Subcutaneous adipose tissue (tissue), 4 donors: ENCODE data around the gene KLKB1. TPM values are rescaled to one million over a fixed set of nuclear protein-coding genes. Genes with fewer than 3 reads are reported as not detected.

Experiments used
- total RNA-seq, 4 donors: library from RNA; depleted of rRNA; stranded (reverse); fragments of >200 nt; gene quantifications; one replicate each; pipeline ENCODE4 v1.1.0, GENCODE V29; 2016
- TF ChIP-seq, protein P1 (sequence below): fragments of 450-650 bp; IDR thresholded peaks from one replicate; pipeline ENCODE4 v1.5.1; 2016; ENCODE audit warnings: low read depth, mild to moderate bottlenecking, control low read depth, antibody characterized with exemption, moderate library complexity

Gene KLKB1
- total RNA-seq, 4 donors from 2014 or later = 0.66 to 0.68 TPM; not detected in 2

DNA sequence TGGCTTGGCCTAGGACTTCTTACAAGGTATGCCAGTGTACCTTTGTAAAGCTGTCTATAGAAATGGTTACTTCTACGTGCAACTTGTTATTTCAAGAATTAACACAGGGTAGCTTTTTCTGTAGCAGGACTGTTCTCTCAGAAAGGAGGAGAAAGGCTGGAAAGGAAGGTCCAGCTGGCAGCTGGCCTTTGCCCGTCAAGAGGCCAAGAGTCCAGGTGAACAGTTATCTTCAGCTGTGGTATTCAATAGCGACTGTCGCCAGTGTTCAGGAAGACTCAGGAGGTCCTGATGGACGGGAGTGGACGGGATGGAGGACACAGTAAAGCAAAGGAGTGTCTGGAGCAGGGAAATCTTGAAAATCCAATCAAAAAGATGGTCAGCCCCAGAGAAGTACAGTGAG lies 31.2 kb upstream of the KLKB1 start:
- TF ChIP-seq, protein P1, sequence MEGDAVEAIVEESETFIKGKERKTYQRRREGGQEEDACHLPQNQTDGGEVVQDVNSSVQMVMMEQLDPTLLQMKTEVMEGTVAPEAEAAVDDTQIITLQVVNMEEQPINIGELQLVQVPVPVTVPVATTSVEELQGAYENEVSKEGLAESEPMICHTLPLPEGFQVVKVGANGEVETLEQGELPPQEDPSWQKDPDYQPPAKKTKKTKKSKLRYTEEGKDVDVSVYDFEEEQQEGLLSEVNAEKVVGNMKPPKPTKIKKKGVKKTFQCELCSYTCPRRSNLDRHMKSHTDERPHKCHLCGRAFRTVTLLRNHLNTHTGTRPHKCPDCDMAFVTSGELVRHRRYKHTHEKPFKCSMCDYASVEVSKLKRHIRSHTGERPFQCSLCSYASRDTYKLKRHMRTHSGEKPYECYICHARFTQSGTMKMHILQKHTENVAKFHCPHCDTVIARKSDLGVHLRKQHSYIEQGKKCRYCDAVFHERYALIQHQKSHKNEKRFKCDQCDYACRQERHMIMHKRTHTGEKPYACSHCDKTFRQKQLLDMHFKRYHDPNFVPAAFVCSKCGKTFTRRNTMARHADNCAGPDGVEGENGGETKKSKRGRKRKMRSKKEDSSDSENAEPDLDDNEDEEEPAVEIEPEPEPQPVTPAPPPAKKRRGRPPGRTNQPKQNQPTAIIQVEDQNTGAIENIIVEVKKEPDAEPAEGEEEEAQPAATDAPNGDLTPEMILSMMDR = no peak

DNA sequence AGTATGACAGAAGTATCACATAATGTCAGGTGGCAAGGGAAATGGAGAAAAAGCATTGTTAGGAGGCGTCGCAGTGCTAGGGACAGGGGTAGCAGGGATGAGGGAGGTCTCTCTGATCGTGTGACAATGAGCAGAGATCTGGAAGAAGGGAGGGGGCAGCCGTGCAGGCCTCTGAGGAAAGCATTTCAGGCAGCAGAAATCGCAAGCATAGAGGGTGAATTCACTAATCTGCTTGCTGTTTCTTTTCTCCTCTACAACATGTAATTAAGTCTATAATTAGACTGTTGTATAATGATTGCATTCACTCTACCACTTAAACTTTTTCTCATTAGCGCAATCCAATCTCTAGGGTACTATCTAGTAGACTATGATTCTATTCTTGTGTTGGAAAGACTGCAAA lies 26.8 kb upstream of the KLKB1 start:
- TF ChIP-seq, protein P1 = no peak

- TF ChIP-seq, protein P1 = no peak
Observed at GRCh38 chr4:186201010-186201409, 26.3 kb upstream of the KLKB1 start.

GRCh38 chr4:186201535-186202230 lies 25.6 kb upstream of the KLKB1 start:
- TF ChIP-seq, protein P1 = no peak

DNA sequence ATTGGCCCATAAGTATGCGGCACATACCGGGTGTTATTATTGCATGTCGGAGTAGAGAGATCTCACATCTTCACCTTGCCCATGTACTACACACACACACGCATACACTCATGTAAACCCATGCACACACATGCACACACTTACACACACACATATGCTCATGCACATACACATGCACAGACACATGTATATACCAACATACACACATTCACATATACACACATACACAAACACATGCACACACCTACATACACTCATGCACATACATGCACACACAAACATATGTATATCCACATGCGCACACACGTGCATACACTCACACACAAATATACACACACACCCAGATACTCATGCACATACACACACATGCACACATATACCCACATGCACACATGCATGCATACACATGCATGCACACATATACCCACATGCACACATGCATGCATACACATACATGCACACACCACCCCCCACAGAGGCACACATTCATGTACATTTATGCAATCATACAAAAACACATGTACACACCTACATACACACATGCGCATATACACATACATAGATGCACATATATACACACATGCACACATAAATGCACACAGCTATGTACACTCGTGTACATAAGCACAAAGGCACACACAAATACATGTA lies 24.7 kb upstream of the KLKB1 start:
- TF ChIP-seq, protein P1 = no peak

- TF ChIP-seq, protein P1 = no peak
Observed at GRCh38 chr4:186203406-186203805, 23.9 kb upstream of the KLKB1 start.

DNA sequence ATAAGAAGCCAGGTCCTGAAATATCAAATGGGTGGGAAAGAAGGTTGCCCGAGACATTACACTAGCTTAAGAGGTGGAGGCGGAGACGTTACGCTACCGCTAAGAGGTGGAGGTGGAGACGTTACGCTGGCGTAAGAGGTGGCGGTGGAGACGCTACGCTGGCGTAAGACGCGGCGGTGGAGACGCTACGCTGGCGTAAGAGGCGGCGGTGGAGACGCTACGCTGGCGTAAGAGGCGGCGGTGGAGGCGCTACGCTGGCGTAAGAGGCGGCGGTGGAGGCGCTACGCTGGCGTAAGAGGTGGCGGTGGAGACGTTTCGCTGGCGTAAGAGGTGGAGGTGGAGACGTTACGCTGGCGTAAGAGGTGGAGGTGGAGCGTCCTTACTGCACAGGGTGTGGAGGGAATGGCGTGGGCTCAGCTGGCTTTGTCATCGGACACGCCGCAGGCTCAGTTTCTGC lies 23.2 kb upstream of the KLKB1 start:
- TF ChIP-seq, protein P1 = no peak
